Measurements from ENCODE around the gene ENTPD7.

- TF ChIP-seq, protein P1, sequence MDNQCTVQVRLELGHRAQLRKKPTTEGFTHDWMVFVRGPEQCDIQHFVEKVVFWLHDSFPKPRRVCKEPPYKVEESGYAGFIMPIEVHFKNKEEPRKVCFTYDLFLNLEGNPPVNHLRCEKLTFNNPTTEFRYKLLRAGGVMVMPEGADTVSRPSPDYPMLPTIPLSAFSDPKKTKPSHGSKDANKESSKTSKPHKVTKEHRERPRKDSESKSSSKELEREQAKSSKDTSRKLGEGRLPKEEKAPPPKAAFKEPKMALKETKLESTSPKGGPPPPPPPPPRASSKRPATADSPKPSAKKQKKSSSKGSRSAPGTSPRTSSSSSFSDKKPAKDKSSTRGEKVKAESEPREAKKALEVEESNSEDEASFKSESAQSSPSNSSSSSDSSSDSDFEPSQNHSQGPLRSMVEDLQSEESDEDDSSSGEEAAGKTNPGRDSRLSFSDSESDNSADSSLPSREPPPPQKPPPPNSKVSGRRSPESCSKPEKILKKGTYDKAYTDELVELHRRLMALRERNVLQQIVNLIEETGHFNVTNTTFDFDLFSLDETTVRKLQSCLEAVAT (IDR thresholded peaks at IDR 0.05) = no peak
- TF ChIP-seq POLR2AphosphoS5 (IDR thresholded peaks at IDR 0.05; ENCODE audit: low read length) (no peak), SRF (IDR thresholded peaks at IDR 0.05; ENCODE audit: low read depth in 2 of 2, low read length in 2 of 2) (no peak), CTCF (IDR thresholded peaks at IDR 0.05 in 2 of 3, conservative IDR thresholded peaks at IDR 0.05 in 1 of 3; ENCODE audit: control insufficient read depth in 2 of 3, extremely low read depth in 1 of 3, insufficient read depth in 1 of 3, low read depth in 3 of 3, low read length in 3 of 3) (no peak), SIN3A (IDR thresholded peaks at IDR 0.05; ENCODE audit: low read depth, low read length) (no peak), REST (IDR thresholded peaks at IDR 0.05; ENCODE audit: low read depth, low read length) (no peak), POLR2AphosphoS2 (IDR thresholded peaks at IDR 0.05; ENCODE audit: low read depth, low read length) (no peak), CBX5 (IDR thresholded peaks at IDR 0.05; ENCODE audit: low read depth) (no peak)
Measured at GRCh38 chr10:99676426-99676825, 17.1 kb downstream of the ENTPD7 start.
